Femur (tissue), 1 donor: Measurements from ENCODE around the gene JSRP1.

ENCODE experiments used
- DNase-seq: peaks from one replicate; pipeline ENCODE4 v3.0.0-alpha.2; 2017

The JSRP1 gene

DNA sequence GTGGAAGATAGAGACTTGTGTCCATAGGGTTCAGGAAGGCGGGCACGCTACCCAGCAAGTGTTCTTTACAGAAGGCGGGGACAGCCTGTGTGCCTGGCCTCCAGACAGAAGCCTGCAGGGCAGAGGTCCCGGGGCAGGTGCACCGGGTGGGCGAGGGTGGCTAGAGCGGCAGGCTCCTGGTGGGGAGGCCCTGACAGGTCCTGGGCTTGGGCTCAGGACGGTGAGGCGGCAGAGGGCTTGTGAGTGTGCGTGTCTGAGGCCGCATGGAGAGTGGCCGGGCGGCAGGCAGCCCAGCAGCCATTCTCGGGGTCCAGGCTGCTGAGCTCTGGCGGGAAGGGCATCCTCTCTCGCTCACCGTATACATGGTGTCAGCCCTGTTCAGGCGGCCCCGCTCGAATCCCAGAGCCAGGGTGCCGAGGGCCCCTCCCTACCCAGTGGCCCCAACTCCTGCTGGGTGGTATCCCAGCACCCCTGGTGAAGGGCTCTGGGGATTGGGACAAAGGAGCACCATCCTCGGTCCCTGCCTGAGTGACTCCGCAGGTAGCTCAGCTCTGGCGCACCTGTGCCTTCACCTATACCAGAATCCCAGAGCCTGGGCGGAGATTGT, 10.1 kb downstream of the JSRP1 start:
- no peak for DNase-seq

DNA sequence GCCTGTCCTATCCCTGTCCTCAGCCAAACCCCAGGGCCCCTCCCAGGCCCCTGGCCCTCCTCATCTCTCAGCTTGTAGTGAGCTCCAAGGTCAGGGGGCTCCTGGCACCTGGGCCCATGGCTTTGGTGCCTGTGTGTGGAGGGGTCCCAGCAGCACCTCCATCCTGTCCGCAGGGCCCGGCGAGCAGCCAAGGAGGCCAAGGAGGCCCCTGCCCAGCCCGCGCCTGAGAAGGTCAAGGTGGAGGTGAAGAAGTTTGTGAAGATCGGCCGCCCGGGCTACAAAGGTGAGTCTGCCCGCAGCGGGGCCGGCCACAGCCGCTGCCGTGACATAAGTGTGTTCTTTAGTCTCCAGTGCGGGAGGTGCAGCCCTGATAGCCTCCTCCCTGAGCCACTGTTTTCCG, 10.9 kb downstream of the JSRP1 start:
- DNase-seq, result no peak

DNA sequence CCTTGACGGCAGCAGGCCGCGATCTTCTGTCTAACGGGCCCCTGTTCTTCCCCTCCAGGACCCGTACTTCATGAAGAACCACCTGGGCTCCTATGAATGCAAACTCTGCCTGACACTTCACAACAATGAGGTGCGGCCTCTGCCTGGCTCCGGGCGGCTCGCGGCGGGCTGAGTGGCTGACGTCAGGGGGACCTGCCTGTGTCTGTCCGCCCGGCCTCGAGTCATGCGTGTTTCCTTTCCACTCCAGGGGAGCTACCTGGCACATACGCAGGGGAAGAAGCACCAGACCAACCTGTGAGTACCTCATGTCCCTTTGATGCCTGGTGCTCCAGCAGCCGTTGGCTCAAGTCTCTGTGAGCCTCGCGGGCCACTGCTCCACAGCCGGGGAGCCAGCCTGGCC, 11.7 kb downstream of the JSRP1 start:
- no peak for DNase-seq

DNA sequence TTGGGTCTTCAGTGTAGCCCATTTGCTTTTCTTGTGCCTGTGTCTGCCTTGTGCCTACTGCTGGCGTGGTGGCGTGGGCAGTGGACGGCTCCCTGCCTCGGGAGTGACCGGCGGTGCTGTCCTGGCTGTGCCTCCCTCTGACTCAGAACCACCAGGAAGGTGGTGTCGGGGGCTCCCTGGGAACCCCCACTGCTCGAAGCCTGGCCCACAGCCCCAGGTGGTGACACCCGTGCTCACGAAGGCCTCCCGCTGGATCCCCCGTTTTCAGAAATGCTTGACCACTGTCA, 12.1 kb downstream of the JSRP1 start:
- no peak for DNase-seq

DNA sequence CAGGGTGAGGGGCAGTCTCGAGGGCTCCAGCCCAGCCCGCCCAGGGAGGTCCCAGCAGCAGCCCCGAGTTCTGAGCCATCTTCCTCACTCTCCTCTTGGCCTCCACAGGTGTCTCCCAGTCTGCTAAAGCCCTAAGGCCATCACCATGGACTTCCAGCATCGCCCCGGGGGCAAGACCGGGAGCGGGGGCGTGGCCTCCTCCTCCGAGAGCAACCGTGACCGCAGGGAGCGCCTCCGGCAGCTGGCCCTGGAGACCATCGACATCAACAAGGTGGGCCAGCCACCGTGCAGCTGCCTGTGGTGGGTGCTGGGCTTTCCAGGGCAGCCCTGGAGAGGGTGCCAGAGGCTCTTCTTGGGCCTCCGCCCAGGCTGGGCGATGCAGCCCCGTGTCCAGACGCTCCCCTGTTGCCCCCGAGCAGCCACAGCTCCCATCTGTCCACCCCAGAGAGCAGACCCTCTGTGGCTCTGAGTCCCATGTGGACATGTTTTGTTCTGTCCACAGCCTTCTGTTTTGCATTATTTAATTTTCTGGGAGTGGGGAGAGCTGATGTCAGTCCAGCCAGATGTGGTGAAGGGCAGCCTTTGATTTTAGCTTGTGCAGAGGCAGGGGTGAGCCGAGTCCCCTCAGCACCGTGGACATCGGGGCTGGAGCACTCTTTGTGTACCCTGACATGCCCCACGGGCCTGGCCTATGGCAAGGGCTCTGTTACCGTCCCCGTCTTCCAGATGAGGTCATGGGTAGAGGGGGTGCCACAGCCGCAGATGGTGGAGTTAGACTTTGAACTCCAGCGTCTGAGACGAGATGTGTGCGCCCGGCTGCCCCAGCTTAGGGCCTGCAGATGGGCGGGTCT, 12.7 kb downstream of the JSRP1 start:
- no peak for DNase-seq

DNA sequence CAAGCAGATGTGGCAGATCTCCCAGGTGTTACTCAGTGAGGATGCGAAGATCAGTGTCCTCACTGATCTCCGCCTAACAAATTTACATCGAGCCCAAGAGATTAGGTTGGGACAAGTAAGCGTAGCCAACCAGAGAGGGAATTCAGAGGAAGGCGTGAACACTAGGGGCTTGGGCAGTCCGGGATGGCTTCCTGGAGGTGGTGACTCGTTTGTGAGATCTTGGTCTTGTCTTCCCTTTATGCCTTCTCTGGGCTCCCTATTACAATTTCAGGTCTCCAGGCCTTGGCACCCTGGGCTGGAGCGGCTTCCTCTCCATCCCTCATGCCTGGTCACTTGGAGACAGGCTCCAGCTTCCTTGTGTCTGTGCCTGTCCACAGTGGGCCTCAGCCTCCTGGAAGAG, 13.4 kb downstream of the JSRP1 start:
- no peak for DNase-seq

DNA sequence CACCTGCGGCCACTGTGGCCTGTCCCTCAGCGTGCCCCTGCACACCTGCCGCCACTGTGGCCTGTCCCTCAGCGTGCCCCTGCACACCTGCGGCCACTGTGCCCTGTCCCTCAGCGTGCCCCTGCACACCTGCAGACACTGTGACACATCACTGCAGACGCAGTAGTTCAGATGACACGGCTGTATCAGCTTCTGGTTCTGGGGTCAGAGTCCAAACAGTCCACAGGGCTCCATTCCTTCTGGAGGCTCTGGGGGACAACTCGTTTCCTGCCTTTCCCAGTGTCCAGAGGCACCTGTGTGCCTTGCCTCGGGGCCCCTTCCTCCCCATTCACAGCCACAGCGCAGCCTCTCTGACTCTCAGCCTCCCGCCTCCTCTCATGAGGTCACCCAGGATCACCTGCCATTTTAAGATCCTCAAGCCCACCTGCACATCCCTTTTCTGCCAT, 14.1 kb downstream of the JSRP1 start:
- no peak for DNase-seq

DNA sequence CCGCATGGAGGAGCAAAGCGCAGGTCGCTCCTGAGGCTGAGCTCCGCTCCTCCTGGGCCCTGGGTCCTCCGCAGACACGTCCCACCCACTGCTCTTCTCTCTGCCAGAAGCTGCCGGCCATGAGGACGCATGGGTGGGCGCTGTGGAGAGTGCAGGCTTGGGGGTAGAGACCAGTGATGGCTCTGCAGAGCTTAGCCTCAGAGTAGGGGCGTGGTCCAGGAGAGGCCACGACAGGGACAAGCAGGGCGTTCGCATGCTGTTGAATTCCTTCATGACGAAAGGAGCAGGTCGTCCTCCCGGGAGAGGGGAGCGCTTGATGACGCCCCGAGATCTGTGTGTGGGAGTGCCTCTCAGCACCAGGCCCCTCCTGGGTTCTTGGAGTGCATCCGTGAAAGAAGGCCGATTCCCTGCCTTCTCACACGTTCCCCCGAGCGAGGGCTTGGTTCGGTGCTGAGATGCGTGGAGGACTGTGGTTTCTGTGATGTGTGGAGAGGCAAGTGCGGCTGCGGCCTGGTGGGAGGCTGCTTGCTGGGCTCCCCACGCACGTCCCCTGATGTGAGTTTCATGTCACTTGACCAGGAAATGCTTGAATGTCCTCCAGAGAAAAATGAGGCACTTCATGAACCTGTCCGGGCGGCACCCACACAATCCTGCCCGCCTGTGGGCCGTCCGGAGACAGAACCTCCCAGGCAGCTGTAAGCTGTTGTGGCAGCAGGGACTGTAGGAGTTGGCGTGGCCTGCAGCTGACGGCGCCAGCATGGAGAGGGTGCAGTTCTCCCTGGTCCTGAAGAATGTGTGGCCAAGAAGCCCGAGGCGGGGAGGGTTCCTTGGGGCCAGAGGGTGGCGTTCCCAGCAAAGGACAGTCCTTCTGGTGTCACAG, 15.1 kb downstream of the JSRP1 start:
- no peak for DNase-seq

DNA sequence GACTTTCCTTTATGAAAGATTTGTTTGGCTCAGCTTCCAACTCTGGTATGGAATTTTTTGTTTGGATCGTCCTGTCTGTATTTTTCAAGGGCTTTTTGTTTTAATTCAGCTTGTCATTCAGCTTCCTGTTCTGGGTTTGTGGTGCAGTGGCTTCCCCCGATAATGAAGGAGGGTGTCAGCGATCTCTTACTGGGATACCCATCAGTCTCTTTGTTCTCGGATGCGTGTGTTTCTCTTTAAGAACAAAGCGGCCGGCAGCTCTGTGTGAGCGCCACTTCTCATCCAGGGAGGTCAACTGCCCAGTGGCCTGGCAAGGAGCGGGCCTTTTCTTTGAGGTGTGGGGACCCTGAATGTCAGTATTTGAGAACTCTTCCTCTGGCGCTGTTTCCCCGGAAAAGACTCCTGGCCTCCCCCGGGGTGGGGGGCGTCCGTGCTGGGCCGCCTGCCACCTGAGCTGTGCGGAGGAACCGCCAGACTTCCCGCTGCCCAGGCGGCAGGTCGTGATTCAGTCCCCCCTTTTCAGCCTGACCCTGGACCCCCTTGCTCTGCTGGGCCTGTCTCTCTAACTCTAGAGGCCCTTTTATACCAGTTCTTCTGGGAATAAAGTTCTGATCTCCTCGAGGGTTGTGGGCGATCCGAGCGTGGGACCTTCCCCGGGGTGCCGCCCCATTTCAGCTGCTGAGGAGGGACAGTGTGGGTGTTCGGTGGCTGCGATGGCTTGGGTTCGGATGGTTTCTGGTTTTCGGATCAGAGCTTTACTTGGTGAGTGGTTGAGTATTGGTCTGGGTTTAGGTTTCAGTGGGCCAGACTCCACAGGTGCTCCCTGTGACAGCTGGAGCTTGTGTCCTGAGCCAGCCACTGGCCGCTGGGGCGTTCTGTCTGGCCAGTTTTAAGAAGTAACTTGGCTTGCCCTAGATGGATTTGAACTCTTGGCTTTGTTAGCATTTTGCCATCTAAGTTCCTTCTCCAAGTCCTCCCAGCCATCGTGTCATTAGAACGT, 16.1 kb downstream of the JSRP1 start:
- no peak for DNase-seq

DNA sequence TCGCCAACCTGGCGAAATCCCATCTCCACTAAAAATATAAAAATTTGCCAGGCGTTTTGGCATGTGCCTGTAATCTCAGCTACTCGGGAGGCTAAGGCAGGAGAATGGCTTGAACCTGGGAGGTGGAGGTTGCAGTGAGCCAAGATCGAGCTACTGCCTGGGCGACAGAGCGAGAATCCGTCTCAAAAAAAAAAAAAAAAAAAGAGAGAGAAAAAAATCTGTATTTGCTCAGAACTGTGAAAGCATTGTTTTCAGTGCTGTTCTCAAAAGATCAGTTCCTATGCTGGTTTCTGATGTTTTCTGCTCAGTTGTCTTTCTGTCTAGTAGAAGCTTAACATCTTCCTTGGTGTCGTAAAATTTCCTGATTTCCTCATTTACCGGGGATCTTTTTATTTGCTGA, 17.0 kb downstream of the JSRP1 start:
- no peak for DNase-seq

DNA sequence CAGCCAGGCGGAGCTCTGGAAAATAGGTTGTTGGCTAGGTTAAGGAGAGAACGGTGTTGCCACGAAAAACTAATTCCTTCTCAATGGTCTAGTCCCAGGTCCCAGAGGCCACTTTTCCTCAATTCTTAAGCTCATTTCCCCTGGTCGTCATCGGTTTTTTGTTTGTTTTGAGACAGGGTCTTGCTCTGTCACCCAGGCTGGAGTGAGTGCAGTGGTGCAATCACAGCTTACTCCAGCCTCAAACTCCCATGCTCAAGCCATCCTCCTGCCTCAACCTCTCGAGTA, 18.4 kb downstream of the JSRP1 start:
- DNase-seq, result no peak

DNA sequence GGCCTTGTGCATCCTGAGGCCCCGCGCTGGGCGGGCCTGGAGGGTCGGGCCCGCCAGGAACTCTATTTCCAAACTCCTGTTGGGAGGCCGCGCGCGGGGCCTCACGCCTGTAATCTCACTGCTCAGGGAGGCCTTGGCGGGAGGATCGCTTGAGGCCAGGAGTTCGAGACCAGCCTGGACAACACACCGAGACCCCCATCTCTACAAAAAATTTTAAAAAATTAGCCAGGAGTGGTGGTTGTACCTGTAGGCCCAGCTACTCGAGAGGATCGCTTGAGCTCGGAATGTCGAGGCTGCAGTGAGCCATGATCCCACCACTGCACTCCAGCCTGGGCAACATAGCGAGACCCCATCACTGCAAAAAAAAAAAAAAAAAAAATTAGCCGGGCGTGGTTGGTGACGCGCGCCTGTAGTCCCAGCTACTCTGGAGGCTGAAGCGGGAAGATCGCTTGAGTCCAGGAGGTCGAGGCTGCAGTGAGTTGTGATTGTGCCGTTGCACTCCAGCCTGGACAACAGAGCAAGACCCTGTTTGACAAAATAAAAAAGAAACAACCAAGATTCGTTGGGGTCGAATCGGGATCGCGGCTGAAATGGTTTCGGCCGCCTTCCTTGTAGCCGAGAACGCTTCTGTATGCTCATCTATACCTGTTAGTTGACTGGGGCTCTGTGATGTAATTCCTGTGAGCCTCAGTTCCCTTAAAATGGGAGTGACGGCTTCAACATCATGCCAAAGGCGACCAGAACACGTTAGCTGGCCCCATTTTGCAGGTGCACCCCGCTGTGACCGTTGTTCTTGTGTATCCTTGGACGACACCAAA, 19.0 kb downstream of the JSRP1 start:
- DNase-seq, result no peak

DNA sequence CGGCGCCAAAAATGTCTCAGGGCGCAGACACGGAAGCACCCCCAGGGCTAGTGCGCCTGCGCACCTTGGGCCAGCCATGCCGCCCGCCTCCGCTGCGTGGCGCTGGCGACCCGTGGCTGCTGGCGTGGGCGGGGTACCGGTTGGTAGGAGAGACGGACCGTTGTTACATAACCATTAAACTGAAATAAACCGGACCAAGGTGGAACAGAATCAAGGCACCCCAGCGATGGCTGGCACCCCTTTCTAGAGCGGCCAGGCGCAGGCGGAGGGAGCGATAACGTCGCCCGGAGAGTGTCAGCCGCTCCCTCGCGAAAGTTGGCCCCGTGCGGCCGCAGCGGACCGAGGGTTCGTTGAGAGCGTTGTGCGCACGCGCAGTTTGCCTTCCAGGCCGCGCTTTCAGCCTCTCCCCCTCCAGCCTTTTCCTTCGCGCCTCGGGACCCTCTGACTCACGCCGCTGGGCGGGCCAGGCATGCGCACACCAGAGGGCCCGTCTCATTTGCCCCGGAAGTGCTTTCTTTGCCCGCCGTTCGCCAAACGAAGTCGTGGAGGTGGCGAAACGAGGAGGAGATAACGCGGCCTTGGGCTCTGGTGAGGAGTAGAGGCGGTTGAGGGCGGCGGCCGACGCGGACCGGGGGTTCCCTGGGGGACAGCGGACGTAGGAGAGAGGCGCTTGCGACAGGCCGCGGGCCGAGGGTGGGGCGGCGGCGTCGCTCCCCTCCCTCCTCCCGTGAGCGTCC, 19.7 kb downstream of the JSRP1 start, which contains the start of the genes PLEKHJ1 and SF3A2:
PLEKHJ1 (minus strand) TSS at position 16 of the 737 bp plus-strand sequence. CDS start 81 bp downstream, outside the sequence.
SF3A2 (plus strand) TSS at position 511 of the 737 bp plus-strand sequence. CDS start 6,595 bp downstream, outside the sequence.
- DNase-seq, result peak; percentile 99

DNA sequence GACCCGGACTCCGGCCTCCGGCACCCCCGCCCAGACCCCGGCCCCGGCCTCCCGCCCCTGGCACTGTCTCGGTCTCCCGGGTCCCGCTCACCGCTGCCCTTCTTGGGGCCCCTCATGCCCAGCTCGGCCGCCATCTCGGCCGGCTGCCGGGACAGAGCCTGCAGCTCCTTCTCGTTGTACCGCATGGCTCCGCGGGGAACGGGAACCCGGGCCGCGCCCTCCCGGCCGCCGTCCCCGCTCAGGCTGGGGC, 20.2 kb downstream of the JSRP1 start:
- DNase-seq, result no peak

DNA sequence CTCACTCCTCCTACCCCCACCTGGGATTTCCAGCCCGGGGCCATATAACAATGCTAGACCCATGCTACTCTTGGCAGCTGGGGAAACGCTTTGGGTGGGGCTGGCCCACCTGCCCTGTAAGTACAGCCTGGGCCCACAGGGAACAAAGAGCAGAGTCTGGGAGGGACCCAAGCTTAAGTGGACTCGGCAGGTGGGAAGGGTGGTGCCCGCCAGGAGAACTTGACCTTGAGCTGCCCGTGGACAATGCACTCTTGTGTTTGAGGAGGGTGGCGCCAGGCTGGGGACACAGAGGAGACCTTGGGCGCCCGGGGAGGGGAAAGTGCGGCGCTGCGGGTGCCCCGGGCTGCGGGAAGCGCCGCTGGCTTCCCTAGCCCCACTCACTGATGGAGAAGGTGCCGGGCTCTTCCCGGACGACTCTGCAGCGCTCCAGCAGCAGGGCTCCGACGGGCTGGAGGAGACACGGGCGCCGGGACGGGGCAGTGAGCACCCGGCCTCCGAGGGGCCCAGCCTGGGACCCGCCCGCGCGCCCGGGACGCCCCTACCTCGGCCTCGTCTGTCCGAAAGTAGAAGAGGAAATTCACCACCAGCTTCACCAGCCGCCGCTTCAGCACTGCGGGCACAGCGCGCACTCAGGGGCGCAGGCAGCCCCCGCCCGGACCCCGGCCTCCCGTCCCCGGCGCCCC, 20.7 kb downstream of the JSRP1 start:
- DNase-seq, result no peak

DNA sequence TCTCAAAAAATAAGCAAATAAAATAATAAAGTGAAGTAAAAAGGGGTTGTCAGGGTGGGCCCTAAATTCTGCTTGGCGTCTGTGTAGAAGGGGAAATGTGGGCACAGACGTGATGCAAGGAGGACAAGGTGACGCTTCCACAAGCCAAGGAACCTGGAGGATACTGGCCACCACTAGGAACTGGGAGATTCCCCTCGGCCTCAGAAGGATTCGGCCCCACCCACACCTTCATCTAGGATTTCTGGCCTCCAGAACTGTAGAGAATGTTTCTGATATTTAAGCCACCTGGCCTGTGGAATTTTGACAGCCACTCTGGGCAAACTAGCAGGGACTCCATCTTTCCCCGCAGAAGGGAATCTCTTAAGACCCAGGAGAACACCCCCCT, 21.2 kb downstream of the JSRP1 start:
- no peak for DNase-seq

DNA sequence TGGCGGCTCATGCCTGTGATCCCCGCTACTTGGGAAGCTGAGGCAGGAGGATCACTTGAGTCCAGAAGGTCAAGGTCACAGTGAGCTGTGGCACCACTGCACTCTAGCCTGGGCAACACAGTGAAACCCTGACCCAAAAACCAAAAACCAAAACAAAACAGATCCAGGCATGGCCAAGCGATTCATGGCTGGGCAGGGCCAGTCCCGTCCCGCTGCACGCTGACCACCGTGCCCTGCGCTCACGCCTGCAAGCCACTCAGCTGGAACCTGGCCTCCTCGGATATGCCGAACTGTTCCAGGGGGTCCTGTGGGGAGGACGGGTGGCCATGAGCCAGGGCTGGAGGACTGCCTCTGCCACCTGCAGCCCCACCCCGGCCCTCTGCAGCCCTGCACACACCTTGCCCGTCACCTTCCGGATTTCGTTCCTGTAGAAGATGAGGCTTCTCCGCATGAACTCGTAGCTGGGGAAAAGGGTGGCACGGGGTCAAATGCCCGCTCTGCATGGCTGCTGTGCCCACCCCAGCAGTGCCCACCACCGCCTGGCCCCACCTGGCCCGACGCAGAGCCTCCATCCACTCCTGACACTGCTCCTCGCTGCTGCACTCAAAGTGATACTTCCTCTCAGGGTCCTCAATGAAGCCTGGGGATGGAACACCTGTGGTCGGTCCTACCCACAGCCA, 22.5 kb downstream of the JSRP1 start:
- DNase-seq, result no peak

DNA sequence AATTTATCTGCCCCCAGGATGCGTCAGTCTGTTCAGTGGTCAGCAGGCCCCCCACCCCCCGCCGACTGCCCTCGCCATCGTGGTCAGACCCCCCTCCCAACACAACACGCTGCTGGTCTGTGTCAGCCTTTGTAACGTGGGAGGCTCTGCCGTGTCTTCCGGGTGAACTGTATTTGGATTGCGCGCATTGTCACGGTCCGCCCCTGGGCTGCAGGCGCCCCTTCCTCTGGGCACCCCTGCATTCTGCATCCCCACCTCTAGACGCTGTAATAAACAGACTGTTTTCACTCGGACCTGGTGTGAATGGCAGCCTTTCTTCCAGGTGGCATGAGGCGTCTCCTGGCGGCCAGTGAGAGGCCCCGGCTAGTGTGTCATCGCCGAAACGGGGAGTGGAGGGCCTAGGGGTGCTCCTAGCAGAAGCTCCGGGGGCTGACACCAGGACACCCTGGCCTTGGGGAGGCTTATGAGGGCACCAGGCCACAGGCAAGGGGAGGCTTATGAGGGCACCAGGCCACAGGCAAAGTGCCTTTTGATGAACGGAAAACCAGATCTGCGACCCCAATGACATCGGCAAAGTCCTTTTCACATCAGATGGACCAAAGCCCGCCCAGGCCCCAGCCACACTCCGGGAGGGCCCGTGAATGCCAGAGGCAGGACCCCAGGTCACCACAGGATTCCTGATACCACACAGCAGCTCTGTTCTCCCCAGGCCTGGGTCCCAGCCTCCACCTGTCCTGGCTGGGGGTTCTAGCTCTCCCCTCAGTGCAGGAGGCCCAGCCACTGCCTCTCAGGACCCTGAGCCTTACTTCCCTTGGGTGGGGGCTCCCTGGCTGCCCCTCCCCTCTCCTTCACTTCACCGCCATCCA, 23.7 kb downstream of the JSRP1 start:
- DNase-seq, result no peak
